Mammary epithelial cell (primary cell): ENCODE results near the gene CEP20.
"Not testable (repeated sequence)": the region's sequence is repeated elsewhere in the genome, so short reads cannot be mapped to it uniquely, and the experiment has no call there.

Experiments used
- EZH2 ChIP-seq: IDR thresholded peaks from 2 replicates; pipeline ENCODE4 v1.6.1; 2012; ENCODE audit warnings: low read length, inconsistent platforms, borderline replicate concordance
- TF ChIP-seq, protein P1 (sequence below), 2 donors: IDR thresholded peaks in 1 of 2; conservative IDR thresholded peaks in 1 of 2; 2 replicates each; pipeline ENCODE4 v1.5.1; 2011 to 2012; ENCODE audit warnings: inconsistent platforms in 2 of 2, low read length in 2 of 2, mild to moderate bottlenecking in 2 of 2, control low read depth in 1 of 2, low read depth in 1 of 2; ENCODE audit not compliant: insufficient read depth in 1 of 2; ENCODE audit errors: extremely low read depth in 1 of 2

DNA sequence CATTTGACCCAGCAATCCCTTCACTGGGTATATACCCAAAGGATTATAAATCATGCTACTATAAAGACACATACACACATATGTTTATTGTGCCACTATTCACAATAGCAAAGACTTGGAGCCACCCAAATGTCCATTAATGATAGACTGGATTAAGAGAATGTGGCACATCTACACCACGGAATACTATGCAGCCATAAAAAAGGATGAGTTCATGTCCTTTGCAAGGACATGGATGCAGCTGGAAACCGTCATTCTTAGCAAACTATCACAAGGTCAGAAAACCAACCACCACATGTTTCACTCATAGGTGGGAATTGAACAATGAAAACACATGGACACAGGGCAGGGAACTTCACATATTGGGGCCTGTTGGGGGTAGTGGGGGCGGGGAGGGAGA, 29.9 kb upstream of the CEP20 start:
- TF ChIP-seq, protein P1, sequence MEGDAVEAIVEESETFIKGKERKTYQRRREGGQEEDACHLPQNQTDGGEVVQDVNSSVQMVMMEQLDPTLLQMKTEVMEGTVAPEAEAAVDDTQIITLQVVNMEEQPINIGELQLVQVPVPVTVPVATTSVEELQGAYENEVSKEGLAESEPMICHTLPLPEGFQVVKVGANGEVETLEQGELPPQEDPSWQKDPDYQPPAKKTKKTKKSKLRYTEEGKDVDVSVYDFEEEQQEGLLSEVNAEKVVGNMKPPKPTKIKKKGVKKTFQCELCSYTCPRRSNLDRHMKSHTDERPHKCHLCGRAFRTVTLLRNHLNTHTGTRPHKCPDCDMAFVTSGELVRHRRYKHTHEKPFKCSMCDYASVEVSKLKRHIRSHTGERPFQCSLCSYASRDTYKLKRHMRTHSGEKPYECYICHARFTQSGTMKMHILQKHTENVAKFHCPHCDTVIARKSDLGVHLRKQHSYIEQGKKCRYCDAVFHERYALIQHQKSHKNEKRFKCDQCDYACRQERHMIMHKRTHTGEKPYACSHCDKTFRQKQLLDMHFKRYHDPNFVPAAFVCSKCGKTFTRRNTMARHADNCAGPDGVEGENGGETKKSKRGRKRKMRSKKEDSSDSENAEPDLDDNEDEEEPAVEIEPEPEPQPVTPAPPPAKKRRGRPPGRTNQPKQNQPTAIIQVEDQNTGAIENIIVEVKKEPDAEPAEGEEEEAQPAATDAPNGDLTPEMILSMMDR (conservative IDR thresholded peaks at IDR 0.05 in 1 of 2, IDR thresholded peaks at IDR 0.05 in 1 of 2; ENCODE audit: extremely low read depth in 1 of 2, insufficient read depth in 1 of 2, low read depth in 1 of 2, low read length in 2 of 2): not testable (repeated sequence)
- TF ChIP-seq EZH2: not testable (repeated sequence)
